ENCODE results near the gene FSTL4. TPM values are rescaled to one million over a fixed set of nuclear protein-coding genes. Genes with fewer than 3 reads are reported as not detected.

The FSTL4 gene
- total and polyA plus RNA-seq, 4 donors: 0.08 to 1.4 (median 0.31) TPM

DNA sequence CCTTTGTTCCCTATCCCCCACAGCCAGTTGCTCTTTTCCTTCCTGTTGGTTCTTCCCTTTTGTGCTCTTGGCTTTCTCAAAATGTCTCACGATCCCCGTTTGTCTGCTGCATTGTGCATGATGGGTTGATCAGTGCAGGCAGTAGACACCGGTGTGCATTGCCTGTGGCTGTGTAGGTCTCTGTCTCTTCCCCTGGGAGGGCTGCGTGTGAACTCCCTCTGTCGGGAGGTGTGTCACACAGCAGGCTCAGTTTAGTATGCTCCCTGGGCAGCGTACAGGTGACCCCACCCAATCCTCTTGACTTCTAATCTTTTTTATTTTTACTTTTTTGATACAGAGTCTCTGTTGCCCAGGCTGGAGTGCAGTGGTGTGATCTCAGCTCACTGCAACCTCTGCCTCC lies 265.3 kb downstream of the FSTL4 start:
- DNase-seq (no peak), ATAC-seq (ENCODE audit: insufficient read depth, low FRiP score) (no peak)
- no peak overlapping the region for H3K4me3 ChIP-seq
- no peaks in the 10 kb centered on the region for H3K36me3 ChIP-seq (ENCODE audit: control insufficient read depth in 4 of 4, insufficient read depth in 4 of 4, low read length in 4 of 4)
- H3K27me3 ChIP-seq (ENCODE audit: control insufficient read depth in 3 of 3, insufficient read depth in 3 of 3, low read length in 2 of 3): no peaks in the 10 kb centered on the region
- no peaks in the 10 kb centered on the region for H3K9me3 ChIP-seq (ENCODE audit: control insufficient read depth in 4 of 4, insufficient read depth in 3 of 4, low read length in 3 of 4)
- TF ChIP-seq, protein P1, sequence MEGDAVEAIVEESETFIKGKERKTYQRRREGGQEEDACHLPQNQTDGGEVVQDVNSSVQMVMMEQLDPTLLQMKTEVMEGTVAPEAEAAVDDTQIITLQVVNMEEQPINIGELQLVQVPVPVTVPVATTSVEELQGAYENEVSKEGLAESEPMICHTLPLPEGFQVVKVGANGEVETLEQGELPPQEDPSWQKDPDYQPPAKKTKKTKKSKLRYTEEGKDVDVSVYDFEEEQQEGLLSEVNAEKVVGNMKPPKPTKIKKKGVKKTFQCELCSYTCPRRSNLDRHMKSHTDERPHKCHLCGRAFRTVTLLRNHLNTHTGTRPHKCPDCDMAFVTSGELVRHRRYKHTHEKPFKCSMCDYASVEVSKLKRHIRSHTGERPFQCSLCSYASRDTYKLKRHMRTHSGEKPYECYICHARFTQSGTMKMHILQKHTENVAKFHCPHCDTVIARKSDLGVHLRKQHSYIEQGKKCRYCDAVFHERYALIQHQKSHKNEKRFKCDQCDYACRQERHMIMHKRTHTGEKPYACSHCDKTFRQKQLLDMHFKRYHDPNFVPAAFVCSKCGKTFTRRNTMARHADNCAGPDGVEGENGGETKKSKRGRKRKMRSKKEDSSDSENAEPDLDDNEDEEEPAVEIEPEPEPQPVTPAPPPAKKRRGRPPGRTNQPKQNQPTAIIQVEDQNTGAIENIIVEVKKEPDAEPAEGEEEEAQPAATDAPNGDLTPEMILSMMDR (IDR thresholded peaks at IDR 0.05; ENCODE audit: control extremely low read depth, extremely low read depth): no peak
- no peak overlapping the region for H3K27ac ChIP-seq (ENCODE audit: low read depth in 1 of 2, low read length in 1 of 2)
- H3K4me1 ChIP-seq (ENCODE audit: control insufficient read depth in 5 of 5, insufficient read depth in 5 of 5, low read length in 5 of 5): peaks cover 0 to 1% (median 0%) of the 10 kb centered on the region in 5 donors
- 48 to 53% methylated on average over 6 of the region's 6 CpGs for whole genome bisulfite sequencing, 2 donors
- H3K9ac ChIP-seq (ENCODE audit: insufficient read depth in 1 of 2, low read length in 2 of 2): no peak overlapping the region

DNA sequence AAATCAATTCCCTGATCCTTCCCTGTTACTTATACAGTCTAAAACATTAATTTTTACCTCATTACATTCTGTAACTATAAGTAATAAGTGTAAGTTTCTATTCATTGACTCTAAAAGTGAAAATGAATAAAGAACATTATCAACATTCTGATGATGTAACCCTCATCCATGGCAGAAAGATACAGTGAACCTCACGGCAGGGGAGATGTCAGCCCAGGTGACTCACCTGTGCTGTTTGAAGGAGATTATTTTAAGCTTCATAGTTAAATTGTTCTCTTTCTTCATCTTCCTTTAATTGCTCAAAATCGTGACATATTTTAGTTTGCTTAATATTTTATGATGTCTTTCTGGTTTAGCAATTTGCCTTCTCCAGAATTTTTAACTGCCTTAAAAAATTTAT lies 268.1 kb downstream of the FSTL4 start:
- 66 to 71% methylated on average over 2 of the region's 2 CpGs for WGBS, 2 donors
- TF ChIP-seq, protein P1 (IDR thresholded peaks at IDR 0.05; ENCODE audit: control extremely low read depth, extremely low read depth): no peak
- H3K27me3 ChIP-seq (ENCODE audit: control insufficient read depth in 3 of 3, insufficient read depth in 3 of 3, low read length in 2 of 3): no peaks in the 10 kb centered on the region
- no peak overlapping the region for H3K9ac ChIP-seq (ENCODE audit: insufficient read depth in 1 of 2, low read length in 2 of 2)
- H3K36me3 ChIP-seq (ENCODE audit: control insufficient read depth in 4 of 4, insufficient read depth in 4 of 4, low read length in 4 of 4): no peaks in the 10 kb centered on the region
- ATAC-seq (ENCODE audit: insufficient read depth, low FRiP score): no peak
- no peak overlapping the region for H3K4me3 ChIP-seq
- no peak for DNase-seq
- H3K9me3 ChIP-seq (ENCODE audit: control insufficient read depth in 4 of 4, insufficient read depth in 3 of 4, low read length in 3 of 4): no peaks in the 10 kb centered on the region
- no peak overlapping the region for H3K27ac ChIP-seq (ENCODE audit: low read depth in 1 of 2, low read length in 1 of 2)
- peaks cover 0 to 5% (median 0%) of the 10 kb centered on the region in 5 donors for H3K4me1 ChIP-seq (ENCODE audit: control insufficient read depth in 5 of 5, insufficient read depth in 5 of 5, low read length in 5 of 5)

DNA sequence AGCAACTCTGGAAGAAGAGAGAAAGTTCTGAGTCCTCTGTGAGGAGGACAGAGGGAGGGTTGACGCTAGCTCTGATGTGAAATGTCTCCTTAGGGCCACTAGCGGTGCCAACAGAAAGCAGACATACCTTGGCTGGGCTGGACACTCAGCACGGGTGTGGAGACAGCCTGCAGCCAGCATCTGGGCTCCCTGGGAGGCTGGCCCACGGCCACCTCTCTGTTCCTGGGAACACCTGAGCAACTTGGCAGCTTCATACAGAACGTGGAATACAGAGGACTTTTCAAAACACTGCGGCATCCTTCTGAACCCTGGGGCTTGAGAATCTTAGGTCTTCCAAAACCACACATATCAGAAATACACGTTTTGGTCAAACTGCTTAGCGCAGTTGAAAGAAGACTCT lies 269.1 kb downstream of the FSTL4 start:
- H3K36me3 ChIP-seq (ENCODE audit: control insufficient read depth in 4 of 4, insufficient read depth in 4 of 4, low read length in 4 of 4): no peaks in the 10 kb centered on the region
- peaks cover 0 to 5% (median 0%) of the 10 kb centered on the region in 5 donors for H3K4me1 ChIP-seq (ENCODE audit: control insufficient read depth in 5 of 5, insufficient read depth in 5 of 5, low read length in 5 of 5)
- ATAC-seq (ENCODE audit: insufficient read depth, low FRiP score): no peak
- H3K9ac ChIP-seq (ENCODE audit: insufficient read depth in 1 of 2, low read length in 2 of 2): no peak overlapping the region
- WGBS, 2 donors: 84 to 87% methylated on average over 8 of the region's 8 CpGs
- no peaks in the 10 kb centered on the region for H3K27me3 ChIP-seq (ENCODE audit: control insufficient read depth in 3 of 3, insufficient read depth in 3 of 3, low read length in 2 of 3)
- no peaks in the 10 kb centered on the region for H3K9me3 ChIP-seq (ENCODE audit: control insufficient read depth in 4 of 4, insufficient read depth in 3 of 4, low read length in 3 of 4)
- TF ChIP-seq, protein P1 (IDR thresholded peaks at IDR 0.05; ENCODE audit: control extremely low read depth, extremely low read depth): no peak
- no peak overlapping the region for H3K27ac ChIP-seq (ENCODE audit: low read depth in 1 of 2, low read length in 1 of 2)
- no peak for DNase-seq
- H3K4me3 ChIP-seq: no peak overlapping the region
